Astrocyte of the spinal cord (primary cell): ENCODE data around the gene HSDL2.
A peak's percentile ranks its signal among the peaks of the same experiment; 100 is the strongest.

Experiments used
- DNase-seq: peaks from one replicate; pipeline ENCODE4 v3.0.0; 2011; ENCODE audit warnings: low read depth, low spot score
- H3K4me3 ChIP-seq: 2 replicates; pipeline ENCODE4 v1.5.1; 2011; ENCODE audit warnings: low read depth, mild to moderate bottlenecking, low read length, moderate library complexity
- in situ Hi-C: cut with HindIII; loops from 2 replicates; pipeline ENCODE4 v1.10.0; 2017; ENCODE audit warnings: low sequenced_read_pairs
- TF ChIP-seq, protein P1 (sequence below): IDR thresholded peaks from 2 replicates; pipeline ENCODE4 v1.5.1; 2012; ENCODE audit warnings: low read depth, mild to moderate bottlenecking, low read length, inconsistent platforms

HSDL2 gene

DNA sequence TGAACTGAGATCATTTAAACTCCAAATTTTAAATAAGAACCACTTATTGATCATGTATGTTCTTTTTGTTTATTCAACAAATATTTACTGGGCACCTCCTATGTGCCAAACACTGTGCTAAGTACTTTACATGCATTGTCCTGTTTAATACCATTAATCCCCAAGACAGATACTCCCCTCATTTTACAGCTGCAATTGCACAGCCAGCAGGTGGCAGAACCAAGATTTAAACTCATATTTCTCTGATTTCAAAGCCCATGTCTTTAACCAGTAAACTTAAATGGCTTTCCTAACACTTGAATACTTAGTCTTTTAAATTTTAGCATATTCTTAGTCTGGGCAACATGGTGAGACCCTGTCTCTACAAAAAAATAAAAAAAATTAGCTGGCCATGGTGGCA, 63.3 kb downstream of the HSDL2 start:
- in situ Hi-C loops = no loop called here
- no peak overlapping the region for H3K4me3 ChIP-seq
- DNase-seq = peak; percentile 23
- TF ChIP-seq, protein P1, sequence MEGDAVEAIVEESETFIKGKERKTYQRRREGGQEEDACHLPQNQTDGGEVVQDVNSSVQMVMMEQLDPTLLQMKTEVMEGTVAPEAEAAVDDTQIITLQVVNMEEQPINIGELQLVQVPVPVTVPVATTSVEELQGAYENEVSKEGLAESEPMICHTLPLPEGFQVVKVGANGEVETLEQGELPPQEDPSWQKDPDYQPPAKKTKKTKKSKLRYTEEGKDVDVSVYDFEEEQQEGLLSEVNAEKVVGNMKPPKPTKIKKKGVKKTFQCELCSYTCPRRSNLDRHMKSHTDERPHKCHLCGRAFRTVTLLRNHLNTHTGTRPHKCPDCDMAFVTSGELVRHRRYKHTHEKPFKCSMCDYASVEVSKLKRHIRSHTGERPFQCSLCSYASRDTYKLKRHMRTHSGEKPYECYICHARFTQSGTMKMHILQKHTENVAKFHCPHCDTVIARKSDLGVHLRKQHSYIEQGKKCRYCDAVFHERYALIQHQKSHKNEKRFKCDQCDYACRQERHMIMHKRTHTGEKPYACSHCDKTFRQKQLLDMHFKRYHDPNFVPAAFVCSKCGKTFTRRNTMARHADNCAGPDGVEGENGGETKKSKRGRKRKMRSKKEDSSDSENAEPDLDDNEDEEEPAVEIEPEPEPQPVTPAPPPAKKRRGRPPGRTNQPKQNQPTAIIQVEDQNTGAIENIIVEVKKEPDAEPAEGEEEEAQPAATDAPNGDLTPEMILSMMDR = peak; percentile 54

DNA sequence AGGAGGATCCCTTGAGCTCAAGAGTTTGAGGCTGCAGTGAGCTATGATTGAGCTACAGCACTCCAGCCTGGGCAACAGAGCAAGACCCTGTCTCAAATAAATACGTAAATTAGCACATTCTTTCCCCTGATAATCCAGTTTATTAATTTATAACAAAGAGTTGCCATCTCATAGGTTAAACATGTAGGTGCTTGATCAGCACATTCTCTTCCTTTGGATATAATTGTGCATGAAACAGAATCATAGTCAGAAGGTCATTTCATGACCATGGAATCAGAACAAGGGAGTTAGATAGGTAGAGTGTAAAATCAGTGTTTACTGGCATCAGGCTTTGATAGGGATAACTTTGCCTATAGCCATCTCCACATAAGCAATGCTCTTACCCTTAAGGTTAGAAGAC, 63.7 kb downstream of the HSDL2 start:
- H3K4me3 ChIP-seq = no peak overlapping the region
- no peak for DNase-seq
- TF ChIP-seq, protein P1 = no peak
- in situ Hi-C loops = no loop called here

DNA sequence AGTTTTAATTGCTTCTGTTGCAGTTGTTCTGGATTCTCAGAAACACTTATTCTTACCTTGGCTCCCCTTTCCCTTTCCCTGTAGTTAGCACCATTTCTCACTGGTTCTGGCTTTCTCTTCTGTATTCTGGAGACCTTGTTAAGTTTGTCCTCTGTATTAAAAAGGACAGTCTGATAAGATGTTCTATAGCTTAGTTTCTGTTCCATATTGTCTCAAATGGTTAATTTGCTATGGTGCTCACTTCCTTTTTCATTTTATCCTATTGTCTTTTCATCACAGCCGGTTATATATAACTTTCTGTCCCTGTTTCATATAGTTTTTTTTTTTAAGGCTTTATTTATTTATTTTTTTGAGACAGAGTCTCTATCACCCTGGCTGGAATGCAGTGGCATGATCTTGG, 65.3 kb downstream of the HSDL2 start:
- no peak for DNase-seq
- no peak overlapping the region for H3K4me3 ChIP-seq
- TF ChIP-seq, protein P1 = no peak
- in situ Hi-C loops = no loop called here

DNA sequence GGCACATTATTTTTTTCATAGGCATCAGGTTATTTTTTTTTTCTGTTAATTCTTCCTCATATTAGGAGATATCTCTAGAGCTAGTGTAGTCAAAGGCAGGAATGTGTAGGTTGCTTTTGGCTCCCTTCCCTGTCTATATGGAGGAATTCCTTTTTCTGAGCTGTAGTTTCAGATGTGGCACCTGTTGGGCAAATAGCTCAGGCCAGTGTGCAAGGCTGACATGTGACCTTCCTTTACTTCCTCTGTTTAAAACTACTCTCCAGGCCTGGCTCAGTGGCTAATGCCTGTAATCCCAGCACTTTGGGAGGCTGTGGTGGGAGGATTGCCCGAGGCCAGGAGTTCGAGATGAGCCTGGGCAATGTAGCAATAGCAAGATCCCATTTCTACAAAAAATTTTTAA, 66.2 kb downstream of the HSDL2 start:
- DNase-seq = no peak
- TF ChIP-seq, protein P1 = no peak
- no peak overlapping the region for H3K4me3 ChIP-seq
- in situ Hi-C loops = no loop called here

DNA sequence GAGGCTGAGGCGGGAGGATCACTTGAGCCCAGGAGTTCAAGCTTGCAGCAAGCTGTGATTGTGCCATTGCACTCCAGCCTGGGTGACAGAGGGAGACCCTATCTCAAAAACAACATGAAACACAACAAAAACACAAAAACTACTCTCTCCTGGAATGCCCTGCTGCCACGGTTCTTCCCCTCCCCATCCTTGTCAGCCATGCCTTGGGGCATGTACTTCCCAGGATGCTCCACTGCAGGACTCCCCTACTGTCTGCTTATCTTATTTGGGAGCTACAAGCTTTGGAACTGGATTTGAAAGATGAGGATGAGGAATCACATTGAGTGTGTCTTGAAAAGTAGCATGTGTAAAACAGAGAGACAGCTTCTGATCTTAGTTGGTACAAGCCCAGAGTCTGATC, 66.6 kb downstream of the HSDL2 start:
- DNase-seq = no peak
- H3K4me3 ChIP-seq = no peak overlapping the region
- in situ Hi-C loops = no loop called here
- TF ChIP-seq, protein P1 = no peak

DNA sequence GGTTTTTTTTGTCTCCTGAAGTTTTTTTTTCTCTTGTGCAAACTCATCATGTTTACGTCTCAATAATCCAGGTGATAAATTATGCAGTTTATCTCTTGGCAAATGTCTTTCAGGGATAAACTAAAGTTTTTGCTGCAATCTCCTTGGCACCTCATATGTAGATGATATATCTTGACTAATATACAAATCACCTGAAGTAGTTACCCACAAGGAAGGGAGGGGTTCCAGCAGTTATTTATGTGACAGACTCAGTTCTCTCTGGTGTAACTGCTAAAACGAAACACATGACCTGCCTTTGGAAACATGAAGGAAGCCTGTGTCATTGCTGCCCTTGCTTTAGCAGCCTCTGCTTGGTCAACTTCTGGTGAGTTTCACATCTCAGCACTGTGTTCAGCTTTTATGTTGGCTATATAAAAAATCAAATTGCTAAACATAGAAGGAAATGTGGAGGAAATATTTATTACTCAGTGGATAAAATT, 67.4 kb downstream of the HSDL2 start:
- no peak overlapping the region for H3K4me3 ChIP-seq
- TF ChIP-seq, protein P1 = no peak
- in situ Hi-C loops = no loop called here
- no peak for DNase-seq

DNA sequence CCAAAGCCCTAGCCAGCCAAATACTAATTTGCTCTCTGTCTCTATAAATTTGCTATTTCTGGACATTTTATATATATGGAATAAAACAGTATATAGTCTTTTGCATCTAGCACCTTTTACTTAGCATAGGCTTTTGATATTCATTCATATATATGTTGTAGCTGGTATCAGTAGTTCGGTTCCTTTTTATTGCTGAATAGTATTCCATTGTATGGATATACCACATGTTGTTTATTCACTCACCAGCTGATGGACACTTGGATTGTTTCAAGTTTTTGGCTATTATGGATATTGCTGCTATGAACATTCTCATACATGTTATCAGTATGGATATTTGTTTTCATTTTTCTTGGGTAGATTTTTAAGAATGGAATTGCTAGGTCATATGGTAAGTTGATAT, 82.9 kb downstream of the HSDL2 start:
- TF ChIP-seq, protein P1 = no peak
- no peak for DNase-seq
- no peak overlapping the region for H3K4me3 ChIP-seq
- in situ Hi-C loops = no loop called here
